A673 (cell line): ENCODE data around the gene LSM10. TPM values are rescaled to one million over a fixed set of nuclear protein-coding genes. Genes with fewer than 3 reads are reported as not detected.

Experiments used
- BruUV-seq: library from RNA; stranded (reverse); fragments of 400-500 nt; replicated peaks from 2 replicates; lab custom pipeline; 2021; lab: Mats Ljungman, UMichigan
- CTCF ChIA-PET: fragments of 300-600 bp; sonication (Branson Sonifier 250); formaldehyde crosslinking; loops from one replicate; lab custom pipeline; 2022; ENCODE audit warnings: antibody characterized with exemption; lab: Charles Lee
- POLR2A ChIA-PET: fragments of 300-600 bp; sonication (Branson Sonifier 250); formaldehyde crosslinking; loops from one replicate; lab custom pipeline; 2022; ENCODE audit warnings: antibody characterized with exemption; ENCODE audit not compliant: low non-redundant PET; lab: Charles Lee
- DNase-seq: peaks from one replicate; pipeline ENCODE4 v3.0.0-alpha.2; 2015; ENCODE audit warnings: low spot score
- H3K27ac ChIP-seq: fragments of 200-600 bp; sonication (generic); 2 replicates; pipeline ENCODE4 v1.5.1; 2016; ENCODE audit warnings: mixed run types, low read depth, mild to moderate bottlenecking, mixed read lengths, antibody characterized with exemption, low read length; ENCODE audit not compliant: poor library complexity, severe bottlenecking
- H3K27me3 ChIP-seq: fragments of 200-600 bp; sonication (generic); replicated peaks from 2 replicates; pipeline ENCODE4 v1.6.1; 2017; ENCODE audit warnings: mixed run types, low read depth, mild to moderate bottlenecking, mixed read lengths, antibody characterized with exemption, low read length; ENCODE audit not compliant: insufficient read depth, poor library complexity
- H3K36me3 ChIP-seq: fragments of 200-600 bp; sonication (generic); 2 replicates; pipeline ENCODE4 v1.6.1; 2016; ENCODE audit warnings: mixed run types, mild to moderate bottlenecking, mixed read lengths, antibody characterized with exemption, low read length; ENCODE audit not compliant: insufficient read depth, poor library complexity, severe bottlenecking
- H3K4me1 ChIP-seq: fragments of 200-600 bp; sonication (generic); 2 replicates; pipeline ENCODE4 v1.6.1; 2017; ENCODE audit warnings: mixed run types, mild to moderate bottlenecking, mixed read lengths, antibody characterized with exemption, low read length; ENCODE audit not compliant: insufficient read depth, poor library complexity, severe bottlenecking
- H3K4me3 ChIP-seq: fragments of 200-600 bp; sonication (generic); 2 replicates; pipeline ENCODE4 v1.5.1; 2016; ENCODE audit warnings: low read depth, mixed run types, mild to moderate bottlenecking, mixed read lengths, low read length; ENCODE audit not compliant: poor library complexity, severe bottlenecking
- H3K9me3 ChIP-seq: fragments of 200-600 bp; sonication (generic); 2 replicates; pipeline ENCODE4 v1.6.1; 2016; ENCODE audit warnings: mixed run types, low read depth, mild to moderate bottlenecking, mixed read lengths, antibody characterized with exemption, low read length; ENCODE audit not compliant: poor library complexity, severe bottlenecking
- EZH2 ChIP-seq: fragments of 200-600 bp; sonication (generic); IDR thresholded peaks from 2 replicates; pipeline ENCODE4 v1.6.1; 2017; ENCODE audit warnings: borderline replicate concordance, low read depth, mild to moderate bottlenecking, mixed read lengths, antibody characterized with exemption, low read length; ENCODE audit not compliant: poor library complexity, severe bottlenecking
- intact Hi-C: fragments of 100-400 bp; cut with micrococcal nuclease; formaldehyde crosslinking; loops from one replicate; pipeline ENCODE4 v1.10.0; 2022; ENCODE audit not compliant: unreplicated experiment
- total RNA-seq: library from RNA; stranded (reverse); gene quantifications from 2 replicates; pipeline ENCODE4 v1.2.3, GENCODE V29; 2021
- TF ChIP-seq, protein P1 (sequence below): fragments of 300-800, 200-600 bp; sonication (generic); conservative IDR thresholded peaks from 2 replicates; pipeline ENCODE4 v1.5.1; 2017; ENCODE audit warnings: low read depth, mild to moderate bottlenecking, antibody characterized with exemption, low read length, moderate library complexity, mixed read lengths

Gene LSM10
- total RNA-seq, 1 experiment from 2014 or later: 68.0 TPM

DNA sequence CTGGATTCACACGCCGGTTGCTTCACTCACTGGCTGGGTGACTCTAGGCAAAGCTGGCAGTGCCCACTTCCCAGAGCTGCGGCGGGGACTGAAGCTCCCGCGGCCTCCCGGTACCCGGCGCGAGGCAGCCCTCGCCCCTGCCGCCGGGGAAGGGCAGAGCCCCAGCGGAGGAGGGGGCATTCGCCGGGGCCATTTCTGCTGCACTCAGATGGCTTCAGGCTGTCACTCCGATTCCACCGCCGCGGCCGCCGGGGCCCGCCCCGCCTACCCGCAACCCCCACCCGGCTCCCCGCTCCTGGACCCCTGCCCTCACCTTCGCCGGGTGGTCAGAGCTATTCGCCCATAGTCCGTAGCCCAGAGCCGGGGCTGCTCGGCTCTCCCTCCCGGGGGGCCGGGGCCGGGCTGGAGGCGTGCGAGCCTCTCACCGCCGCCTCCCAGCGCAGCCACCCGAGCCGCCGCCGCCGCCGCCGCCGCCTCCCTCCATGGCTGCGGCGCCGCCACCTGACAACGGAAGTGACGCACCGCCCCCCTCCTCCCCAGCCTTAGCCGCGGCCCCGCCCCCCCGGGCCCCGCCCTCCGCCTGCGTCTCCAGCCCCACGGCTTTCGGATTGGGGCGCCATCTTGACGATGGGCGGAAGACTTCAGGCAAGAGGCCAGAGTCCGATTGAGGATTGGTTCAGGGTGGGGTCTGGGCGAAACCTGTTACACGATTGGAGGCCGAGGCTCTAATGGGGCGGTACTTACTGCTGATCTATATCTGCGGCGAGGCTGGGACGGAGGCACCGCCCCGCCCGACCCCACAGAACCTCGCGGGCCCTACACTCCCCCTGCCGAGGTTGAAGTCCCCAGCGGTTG is 12.1 kb downstream of the LSM10 start, which contains the start of gene STK40:
Gene STK40 (minus strand): TSS at position 515 of the 855 bp plus-strand sequence. CDS start 24,592 bp downstream, outside the sequence.
- intact Hi-C loops: no loop called here
- Histone ChIP-seq H3K36me3 (peaks cover 8% of the 10 kb centered on the region), H3K4me1 (peaks cover 37% of the 10 kb centered on the region), H3K27ac (peak within 1 kb of the TSS; percentile 100), H3K9me3 (no peaks in the 10 kb centered on the region), H3K4me3 (peak within 1 kb of the TSS; percentile 88), H3K27me3 (no peaks in the 10 kb centered on the region)
- peak; percentile 100 for DNase-seq
- BruUV-seq: no TSS peak
- POLR2A ChIA-PET: interaction anchor here (0.6 to 2.1 kb wide), 6 partner anchors 12 to 72 kb away, joined by 3 to 16 read pairs (median 4); partner anchors contain the start of genes LSM10 and OSCP1
- CTCF ChIA-PET: no interaction called here
- TF ChIP-seq, protein P1, sequence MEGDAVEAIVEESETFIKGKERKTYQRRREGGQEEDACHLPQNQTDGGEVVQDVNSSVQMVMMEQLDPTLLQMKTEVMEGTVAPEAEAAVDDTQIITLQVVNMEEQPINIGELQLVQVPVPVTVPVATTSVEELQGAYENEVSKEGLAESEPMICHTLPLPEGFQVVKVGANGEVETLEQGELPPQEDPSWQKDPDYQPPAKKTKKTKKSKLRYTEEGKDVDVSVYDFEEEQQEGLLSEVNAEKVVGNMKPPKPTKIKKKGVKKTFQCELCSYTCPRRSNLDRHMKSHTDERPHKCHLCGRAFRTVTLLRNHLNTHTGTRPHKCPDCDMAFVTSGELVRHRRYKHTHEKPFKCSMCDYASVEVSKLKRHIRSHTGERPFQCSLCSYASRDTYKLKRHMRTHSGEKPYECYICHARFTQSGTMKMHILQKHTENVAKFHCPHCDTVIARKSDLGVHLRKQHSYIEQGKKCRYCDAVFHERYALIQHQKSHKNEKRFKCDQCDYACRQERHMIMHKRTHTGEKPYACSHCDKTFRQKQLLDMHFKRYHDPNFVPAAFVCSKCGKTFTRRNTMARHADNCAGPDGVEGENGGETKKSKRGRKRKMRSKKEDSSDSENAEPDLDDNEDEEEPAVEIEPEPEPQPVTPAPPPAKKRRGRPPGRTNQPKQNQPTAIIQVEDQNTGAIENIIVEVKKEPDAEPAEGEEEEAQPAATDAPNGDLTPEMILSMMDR: no peak
- no peak for TF ChIP-seq EZH2

DNA sequence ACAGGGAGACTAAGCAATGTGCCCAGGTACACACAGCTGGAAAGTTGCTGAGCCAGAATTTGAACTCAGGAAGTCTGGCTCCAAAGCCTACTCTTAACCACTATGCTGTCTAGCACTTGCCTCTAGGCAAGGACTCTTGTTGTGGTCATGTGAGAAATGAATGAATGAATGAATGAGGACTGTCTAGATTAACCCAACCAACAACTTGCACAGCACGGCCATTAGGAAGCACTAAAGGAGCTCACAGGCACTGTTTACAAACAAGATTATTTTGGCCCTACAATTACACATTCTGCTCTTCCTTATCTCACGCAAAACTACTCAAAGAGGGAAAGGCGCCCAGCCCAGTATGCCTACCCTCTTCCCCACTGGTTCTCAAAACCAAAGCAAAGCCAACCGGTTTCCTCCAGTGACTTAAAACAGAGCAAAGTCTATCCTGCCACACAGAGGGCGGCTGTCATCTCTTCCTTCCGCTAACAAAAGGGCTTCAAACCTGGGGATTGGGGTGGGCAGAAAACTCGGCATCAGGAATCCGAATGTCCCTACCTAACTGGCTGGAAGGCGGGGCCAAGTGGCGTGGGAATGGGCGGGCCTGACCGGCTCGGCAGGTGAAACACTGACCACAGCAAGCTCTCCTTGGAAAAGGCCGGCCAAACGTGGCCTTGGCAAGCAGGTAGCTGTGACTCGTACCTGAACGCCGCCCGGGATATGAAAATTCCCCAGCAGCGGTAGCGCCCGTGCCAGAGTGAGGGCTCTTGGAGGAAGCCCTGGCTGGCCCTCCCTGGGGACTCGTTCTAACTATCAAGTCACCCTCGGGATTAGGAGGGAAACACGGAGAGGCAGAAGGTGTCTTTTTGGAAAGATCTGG is 12.9 kb downstream of the LSM10 start:
- peaks cover 45% of the 10 kb centered on the region for H3K4me1 ChIP-seq
- TSS peak; percentile 63 for BruUV-seq
- peak overlapping the region; percentile 100 for H3K27ac ChIP-seq
- peaks cover 1% of the 10 kb centered on the region for H3K36me3 ChIP-seq
- H3K4me3 ChIP-seq: peak overlapping the region; percentile 88
- peak; percentile 67 for DNase-seq
- no peaks in the 10 kb centered on the region for H3K27me3 ChIP-seq
- ChIA-PET CTCF (interaction anchor here (0.6 kb wide), 1 partner anchor 103 kb away, joined by 3 read pairs; no protein-coding TSS in a partner anchor), POLR2A (no interaction called here)
- intact Hi-C loops: no loop called here
- no peaks in the 10 kb centered on the region for H3K9me3 ChIP-seq
- TF ChIP-seq EZH2: no peak
- TF ChIP-seq, protein P1: no peak

DNA sequence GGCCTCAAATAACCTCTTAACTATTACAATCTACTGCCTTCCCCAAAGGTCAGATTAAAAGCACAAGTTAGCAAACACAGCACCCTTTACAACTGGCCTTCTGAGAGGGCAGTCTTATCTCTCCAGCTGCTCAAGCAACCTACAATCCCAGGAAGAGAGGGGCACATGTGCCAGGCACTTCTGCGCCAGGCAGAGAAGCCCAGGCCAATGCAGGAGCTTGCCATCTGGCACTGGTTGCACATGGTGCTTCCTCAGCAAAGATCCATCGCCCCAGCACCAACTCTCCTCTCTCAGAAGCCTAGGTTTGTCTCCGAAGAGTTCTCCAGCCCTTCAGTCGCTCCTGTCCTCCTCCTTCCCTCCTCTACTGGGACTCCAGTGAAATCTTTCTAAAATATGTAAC is 14.5 kb downstream of the LSM10 start:
- intact Hi-C loops: no loop called here
- H3K9me3 ChIP-seq: no peaks in the 10 kb centered on the region
- no TSS peak for BruUV-seq
- no peak overlapping the region for H3K27ac ChIP-seq
- no peaks in the 10 kb centered on the region for H3K36me3 ChIP-seq
- ChIA-PET POLR2A (no interaction called here), CTCF (no interaction called here)
- no peaks in the 10 kb centered on the region for H3K27me3 ChIP-seq
- peaks cover 44% of the 10 kb centered on the region for H3K4me1 ChIP-seq
- TF ChIP-seq, protein P1: no peak
- TF ChIP-seq EZH2: no peak
- no peak overlapping the region for H3K4me3 ChIP-seq
- DNase-seq: no peak
